PC-3 (cell line): ENCODE data around the gene PSAP. TPM values are rescaled to one million over a fixed set of nuclear protein-coding genes. Genes with fewer than 3 reads are reported as not detected.

Experiments
- ATAC-seq: fragments of 200-7000 bp; cut with Tn5 transposase; 2 replicates; pipeline ENCODE4 v1.9.1; 2020; ENCODE audit warnings: mild to moderate bottlenecking, moderate library complexity
- BruUV-seq: library from RNA; stranded (reverse); fragments of 400-500 nt; replicated peaks from 2 replicates; lab custom pipeline; 2021; lab: Mats Ljungman, UMichigan
- CTCF ChIA-PET: fragments of 300-600 bp; sonication (Branson Sonifier 250); formaldehyde crosslinking; loops from one replicate; lab custom pipeline; 2022; ENCODE audit warnings: antibody characterized with exemption; lab: Charles Lee
- POLR2A ChIA-PET: fragments of 300-600 bp; sonication (Branson Sonifier 250); formaldehyde crosslinking; loops from one replicate; lab custom pipeline; 2022; ENCODE audit warnings: antibody characterized with exemption; ENCODE audit not compliant: unreplicated experiment; lab: Charles Lee
- DNase-seq: peaks from one replicate; pipeline ENCODE4 v3.0.0-alpha.2; 2015
- H2AFZ ChIP-seq: fragments of 300-600 bp; sonication (generic); 2 replicates; pipeline ENCODE4 v1.6.0; 2016; ENCODE audit warnings: antibody characterized with exemption, low read length
- H3F3A ChIP-seq: fragments of 300-600 bp; sonication (generic); one replicate; pipeline ENCODE4 v1.6.0; 2017; ENCODE audit warnings: antibody characterized with exemption, low read length, control low read depth, mild to moderate bottlenecking; ENCODE audit not compliant: unreplicated experiment
- H3K27ac ChIP-seq: fragments of 300-600 bp; sonication (generic); 2 replicates; pipeline ENCODE4 v1.5.1; 2016; ENCODE audit warnings: mild to moderate bottlenecking, low read length
- H3K27me3 ChIP-seq: fragments of 300-600 bp; sonication (generic); 2 replicates; pipeline ENCODE4 v1.6.1; 2016; ENCODE audit warnings: low read length, mixed read lengths
- H3K36me3 ChIP-seq: fragments of 300-600 bp; sonication (generic); 2 replicates; pipeline ENCODE4 v1.6.1; 2016; ENCODE audit warnings: low read depth, mixed run types, low read length, mixed read lengths
- H3K4me1 ChIP-seq: fragments of 300-600 bp; sonication (generic); 2 replicates; pipeline ENCODE4 v1.5.1; 2016; ENCODE audit warnings: low read length; ENCODE audit not compliant: insufficient read depth
- H3K4me2 ChIP-seq: fragments of 300-600 bp; sonication (generic); 2 replicates; pipeline ENCODE4 v1.6.0; 2016; ENCODE audit warnings: low read length
- H3K4me3 ChIP-seq: fragments of 300-600 bp; sonication (generic); 2 replicates; pipeline ENCODE4 v1.5.1; 2016; ENCODE audit warnings: mild to moderate bottlenecking, low read length, mixed read lengths
- H3K79me2 ChIP-seq: fragments of 300-600 bp; sonication (generic); 2 replicates; pipeline ENCODE4 v1.6.1; 2017; ENCODE audit warnings: low read length, mixed read lengths
- H3K9ac ChIP-seq: fragments of 300-600 bp; sonication (generic); 2 replicates; pipeline ENCODE4 v1.6.0; 2016; ENCODE audit warnings: mild to moderate bottlenecking, low read length
- H3K9me2 ChIP-seq: fragments of 300-600 bp; sonication (generic); replicated peaks from 2 replicates; pipeline ENCODE4 v1.6.1; 2016; ENCODE audit warnings: mixed run types, low read length, mixed read lengths
- H3K9me3 ChIP-seq: fragments of 300-600 bp; sonication (generic); 2 replicates; pipeline ENCODE4 v1.6.1; 2016; ENCODE audit warnings: low read length, mixed read lengths
- H4K20me1 ChIP-seq: fragments of 300-600 bp; sonication (generic); 2 replicates; pipeline ENCODE4 v1.6.1; 2016; ENCODE audit warnings: low read length, mixed read lengths
- EZH2 ChIP-seq: fragments of 300-600 bp; sonication (generic); IDR thresholded peaks from one replicate; pipeline ENCODE4 v1.6.1; 2017; ENCODE audit warnings: antibody characterized with exemption, mild to moderate bottlenecking, low read length; ENCODE audit not compliant: unreplicated experiment
- EZH2phosphoT487 ChIP-seq: fragments of 300-600 bp; sonication (generic); IDR thresholded peaks from 2 replicates; pipeline ENCODE4 v1.6.1; 2018; ENCODE audit warnings: mild to moderate bottlenecking, antibody characterized with exemption, low read length, borderline replicate concordance
- intact Hi-C: fragments of 100-400 bp; cut with micrococcal nuclease; formaldehyde crosslinking; loops from 2 replicates; pipeline ENCODE4 v1.9.0; 2023
- total RNA-seq: library from RNA; depleted of rRNA; stranded (reverse); fragments of >200 nt; gene quantifications from 2 replicates; pipeline ENCODE4 v1.2.3, GENCODE V29; 2014
- TF ChIP-seq, protein P1 (sequence below): fragments of 300-600 bp; sonication (generic); conservative IDR thresholded peaks from 2 replicates; pipeline ENCODE4 v1.5.1; 2017; ENCODE audit warnings: antibody characterized with exemption, low read depth, mild to moderate bottlenecking, low read length

The PSAP gene
- total RNA-seq, 1 experiment from 2014 or later, result 334 TPM

DNA sequence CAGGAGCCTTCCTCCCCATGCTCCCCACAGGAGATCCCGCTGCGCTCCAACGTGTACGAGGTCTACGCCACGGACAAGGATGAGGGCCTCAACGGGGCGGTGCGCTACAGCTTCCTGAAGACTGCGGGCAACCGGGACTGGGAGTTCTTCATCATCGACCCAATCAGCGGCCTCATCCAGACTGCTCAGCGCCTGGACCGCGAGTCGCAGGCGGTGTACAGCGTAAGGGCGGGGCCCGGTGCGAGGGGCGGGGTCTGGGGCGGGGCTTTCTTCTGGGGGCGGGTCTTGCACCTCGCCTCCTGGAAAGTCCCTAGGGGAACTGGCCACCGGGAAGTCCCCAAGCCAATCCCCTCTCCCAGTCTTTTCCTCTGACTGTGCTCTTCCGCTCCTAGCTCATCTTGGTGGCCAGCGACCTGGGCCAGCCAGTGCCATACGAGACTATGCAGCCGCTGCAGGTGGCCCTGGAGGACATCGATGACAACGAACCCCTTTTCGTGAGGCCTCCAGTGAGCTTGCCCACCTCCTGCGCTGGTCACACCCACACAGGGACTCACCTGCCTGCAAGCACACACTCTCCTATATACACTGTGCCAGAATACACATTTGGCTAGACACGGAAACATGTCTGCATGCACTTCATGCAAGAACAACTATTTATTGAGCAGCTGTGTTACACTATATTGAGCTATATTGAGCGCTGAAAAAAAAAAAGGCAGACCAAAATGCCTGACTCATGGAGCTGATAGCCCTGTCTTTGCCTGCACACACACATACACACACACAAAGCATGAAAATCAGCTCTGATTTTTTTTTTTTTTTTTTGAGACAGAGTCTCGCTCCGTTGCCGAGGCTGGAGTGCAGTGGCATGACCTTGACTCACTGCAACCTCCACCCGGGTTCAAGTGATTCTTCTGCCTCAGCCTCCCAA, 45.0 kb downstream of the PSAP start:
- CTCF ChIA-PET, result interaction anchor here (0.6 kb wide), 3 partner anchors 33 to 169 kb away, joined by 3 to 6 read pairs (median 5); no protein-coding TSS in a partner anchor
- no peak overlapping the region for H2AFZ ChIP-seq
- DNase-seq, result no peak

DNA sequence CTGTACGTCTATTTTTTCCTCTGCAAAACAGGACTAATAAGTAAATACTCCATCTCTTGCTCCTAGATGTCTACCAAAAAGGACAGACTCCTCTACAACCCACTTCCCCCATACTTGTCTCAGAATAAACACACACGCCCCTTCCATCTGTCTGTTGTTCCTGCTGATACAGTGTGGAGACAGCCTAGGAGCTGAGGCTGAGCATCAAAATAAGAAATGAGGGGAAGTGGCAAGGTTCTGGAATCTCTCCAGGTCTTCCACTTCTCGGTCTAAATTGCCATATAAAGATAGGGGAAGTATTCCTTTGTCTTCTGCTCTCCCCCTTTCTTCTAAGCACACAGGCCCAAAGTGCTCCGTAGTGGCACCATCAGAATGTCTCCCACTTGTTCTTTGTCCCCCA, 47.0 kb downstream of the PSAP start:
- Histone ChIP-seq H3K9me2 (no peaks in the 10 kb centered on the region), H3K36me3 (no peaks in the 10 kb centered on the region), H3K27me3 (no peaks in the 10 kb centered on the region), H3K4me1 (no peaks in the 10 kb centered on the region), H3K27ac (no peak overlapping the region), H2AFZ (no peak overlapping the region), H3K79me2 (no peaks in the 10 kb centered on the region), H3K4me3 (no peak overlapping the region), H3K9me3 (no peaks in the 10 kb centered on the region), H4K20me1 (no peaks in the 10 kb centered on the region), H3K4me2 (no peak overlapping the region), H3F3A (no peaks in the 10 kb centered on the region), H3K9ac (no peak overlapping the region)
- intact Hi-C loops, result no loop called here
- TF ChIP-seq EZH2 (no peak), EZH2phosphoT487 (no peak)
- TF ChIP-seq, protein P1, sequence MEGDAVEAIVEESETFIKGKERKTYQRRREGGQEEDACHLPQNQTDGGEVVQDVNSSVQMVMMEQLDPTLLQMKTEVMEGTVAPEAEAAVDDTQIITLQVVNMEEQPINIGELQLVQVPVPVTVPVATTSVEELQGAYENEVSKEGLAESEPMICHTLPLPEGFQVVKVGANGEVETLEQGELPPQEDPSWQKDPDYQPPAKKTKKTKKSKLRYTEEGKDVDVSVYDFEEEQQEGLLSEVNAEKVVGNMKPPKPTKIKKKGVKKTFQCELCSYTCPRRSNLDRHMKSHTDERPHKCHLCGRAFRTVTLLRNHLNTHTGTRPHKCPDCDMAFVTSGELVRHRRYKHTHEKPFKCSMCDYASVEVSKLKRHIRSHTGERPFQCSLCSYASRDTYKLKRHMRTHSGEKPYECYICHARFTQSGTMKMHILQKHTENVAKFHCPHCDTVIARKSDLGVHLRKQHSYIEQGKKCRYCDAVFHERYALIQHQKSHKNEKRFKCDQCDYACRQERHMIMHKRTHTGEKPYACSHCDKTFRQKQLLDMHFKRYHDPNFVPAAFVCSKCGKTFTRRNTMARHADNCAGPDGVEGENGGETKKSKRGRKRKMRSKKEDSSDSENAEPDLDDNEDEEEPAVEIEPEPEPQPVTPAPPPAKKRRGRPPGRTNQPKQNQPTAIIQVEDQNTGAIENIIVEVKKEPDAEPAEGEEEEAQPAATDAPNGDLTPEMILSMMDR, result no peak
- DNase-seq (no peak), ATAC-seq (no peak)
- POLR2A ChIA-PET, result no interaction called here
- BruUV-seq, result no TSS peak
- CTCF ChIA-PET, result no interaction called here

More for the DNA sequence above, 45.0 kb downstream of the PSAP start:
- TF ChIP-seq EZH2phosphoT487 (no peak), EZH2 (no peak)
- TF ChIP-seq, protein P1, result no peak
- H3K27ac ChIP-seq, result no peak overlapping the region
- ATAC-seq, result no peak
- H3K4me1 ChIP-seq, result no peaks in the 10 kb centered on the region
- H3K9me3 ChIP-seq, result no peaks in the 10 kb centered on the region
- BruUV-seq, result no TSS peak
- no peaks in the 10 kb centered on the region for H3K27me3 ChIP-seq
- POLR2A ChIA-PET, result no interaction called here
- no peaks in the 10 kb centered on the region for H4K20me1 ChIP-seq
- H3K9ac ChIP-seq, result no peak overlapping the region
- no peaks in the 10 kb centered on the region for H3K9me2 ChIP-seq
- H3K36me3 ChIP-seq, result no peaks in the 10 kb centered on the region
- H3K79me2 ChIP-seq, result no peaks in the 10 kb centered on the region
- intact Hi-C loops, result no loop called here
- H3F3A ChIP-seq, result no peaks in the 10 kb centered on the region
- H3K4me3 ChIP-seq, result no peak overlapping the region
- no peak overlapping the region for H3K4me2 ChIP-seq
